Endothelial cell of umbilical vein (primary cell): Measurements from ENCODE around the gene DSG3. TPM values are rescaled to one million over a fixed set of nuclear protein-coding genes. Genes with fewer than 3 reads are reported as not detected.

Experiments used
- BruUV-seq: library from RNA; stranded (reverse); fragments of 400-500 nt; replicated peaks from 2 replicates; lab custom pipeline; 2021; lab: Mats Ljungman, UMichigan
- CTCF ChIA-PET: fragments of 300-600, 350-600 bp; sonication (Branson Sonifier 250); formaldehyde crosslinking; loops from one replicate; lab custom pipeline; 2021; ENCODE audit warnings: antibody characterized with exemption, inconsistent platforms; lab: Charles Lee
- POLR2A ChIA-PET: fragments of 300-600, 350-600 bp; sonication (Branson Sonifier 250); formaldehyde crosslinking; loops from one replicate; lab custom pipeline; 2021; ENCODE audit warnings: antibody characterized with exemption, inconsistent platforms; lab: Charles Lee
- DNase-seq: peaks from one replicate; pipeline ENCODE4 v3.0.0-alpha.2; 2011; ENCODE audit warnings: low read depth, low spot score
- FAIRE-seq: peaks from 2 replicates; lab custom pipeline; 2011; peaks lifted over from hg19 to GRCh38; lab: Jason Lieb, UNC
- H2AFZ ChIP-seq: 2 replicates; pipeline ENCODE4 v1.6.0; 2012; ENCODE audit warnings: low read depth, low read length, control low read depth, inconsistent platforms
- H3K27ac ChIP-seq: 2 replicates; pipeline ENCODE4 v1.5.1; 2011; ENCODE audit warnings: low read depth, mild to moderate bottlenecking, control low read depth, low read length, moderate library complexity; ENCODE audit not compliant: insufficient read depth
- H3K27me3 ChIP-seq, 2 experiments: 2 replicates each; pipeline versions ENCODE4 v1.6.0 to v1.6.1; 2011; ENCODE audit warnings: low read length in 2 of 2, mixed read lengths in 1 of 2; ENCODE audit not compliant: control insufficient read depth in 2 of 2, insufficient read depth in 2 of 2
- H3K36me3 ChIP-seq, 2 experiments: 2 replicates in 1 of 2; 3 replicates in 1 of 2; pipeline ENCODE4 v1.5.1; 2011; ENCODE audit warnings: low read length in 2 of 2, mild to moderate bottlenecking in 1 of 2, moderate library complexity in 1 of 2; ENCODE audit not compliant: control insufficient read depth in 2 of 2, insufficient read depth in 2 of 2; ENCODE audit errors: extremely low read depth in 1 of 2
- H3K4me1 ChIP-seq: 3 replicates; pipeline ENCODE4 v1.5.1; 2011; ENCODE audit warnings: mild to moderate bottlenecking, low read length; ENCODE audit not compliant: control insufficient read depth, insufficient read depth; ENCODE audit errors: extremely low read depth
- H3K4me2 ChIP-seq: 2 replicates; pipeline ENCODE4 v1.6.1; 2011; ENCODE audit warnings: low read length, control low read depth, mixed read lengths; ENCODE audit not compliant: insufficient read depth
- H3K4me3 ChIP-seq, 3 experiments: fragments of 200-600 bp in 1 of 3; sonication (generic), shearing (Covaris generic) in 1 of 3; replicated peaks in 1 of 3; 2 replicates each; pipeline ENCODE4 v1.5.1; 2011 to 2016; ENCODE audit warnings: control low read depth in 3 of 3, low read length in 3 of 3, mild to moderate bottlenecking in 2 of 3, inconsistent platforms in 1 of 3, low read depth in 1 of 3, moderate library complexity in 1 of 3; ENCODE audit not compliant: insufficient read depth in 1 of 3
- H3K79me2 ChIP-seq: 2 replicates; pipeline ENCODE4 v1.6.0; 2012; ENCODE audit warnings: low read length, inconsistent platforms; ENCODE audit not compliant: control insufficient read depth, insufficient read depth
- H3K9ac ChIP-seq: replicated peaks from 2 replicates; pipeline ENCODE3; 2011; ENCODE audit warnings: low read length, control low read depth; ENCODE audit not compliant: insufficient read depth; ENCODE audit errors: extremely low read depth
- H3K9me1 ChIP-seq: replicated peaks from 3 replicates; pipeline ENCODE4 v1.6.0; 2011; ENCODE audit warnings: mild to moderate bottlenecking, low read length; ENCODE audit not compliant: control insufficient read depth, insufficient read depth; ENCODE audit errors: extremely low read depth
- H3K9me3 ChIP-seq: replicated peaks from 2 replicates; pipeline ENCODE4 v1.5.1; 2012; ENCODE audit warnings: low read length, inconsistent platforms; ENCODE audit not compliant: control insufficient read depth, insufficient read depth
- H4K20me1 ChIP-seq: replicated peaks from 2 replicates; pipeline ENCODE3; 2011; ENCODE audit warnings: mild to moderate bottlenecking, low read length; ENCODE audit not compliant: control insufficient read depth, insufficient read depth; ENCODE audit errors: extremely low read depth
- CTCF ChIP-seq, 2 donors: IDR thresholded peaks; 1 replicate in 1 of 2; 2 replicates in 1 of 2; pipeline ENCODE4 v1.5.1; 2011; ENCODE audit warnings: low read length in 2 of 2, mild to moderate bottlenecking in 2 of 2, moderate library complexity in 2 of 2, control low read depth in 1 of 2, inconsistent platforms in 1 of 2, low read depth in 1 of 2; ENCODE audit not compliant: insufficient read depth in 1 of 2; ENCODE audit errors: extremely low read depth in 1 of 2
- EZH2 ChIP-seq: IDR thresholded peaks from 2 replicates; pipeline ENCODE4 v1.6.1; 2012; ENCODE audit warnings: borderline replicate concordance, low read depth, mild to moderate bottlenecking, moderate library complexity, low read length, inconsistent platforms; ENCODE audit not compliant: severe bottlenecking
- GATA2 ChIP-seq: IDR thresholded peaks from 2 replicates; pipeline ENCODE4 v1.7.0; 2011; ENCODE audit warnings: low read depth, mild to moderate bottlenecking, moderate library complexity, mixed read lengths, low read length; ENCODE audit not compliant: insufficient read length, insufficient read depth
- JUN ChIP-seq: IDR thresholded peaks from 2 replicates; pipeline ENCODE4 v1.6.1; 2011; ENCODE audit warnings: borderline replicate concordance, low read depth; ENCODE audit not compliant: insufficient read length, insufficient read depth
- MYC ChIP-seq: IDR thresholded peaks from one replicate; pipeline ENCODE4 v1.6.1; 2011; ENCODE audit warnings: mild to moderate bottlenecking, low read depth, low read length
- POLR2A ChIP-seq: IDR thresholded peaks from 2 replicates; pipeline ENCODE4 v1.6.1; 2012; ENCODE audit warnings: low read depth, mild to moderate bottlenecking, control low read depth, low read length
- dilution Hi-C: fragments of 300-500 bp; cut with MboI; formaldehyde crosslinking; loops from one replicate; pipeline ENCODE4 v1.15.0; 2019; ENCODE audit warnings: low sequenced_read_pairs; ENCODE audit not compliant: extremely low pct_ligation_motif_present
- intact Hi-C: fragments of 100-400 bp; cut with micrococcal nuclease; formaldehyde crosslinking; loops from one replicate; pipeline ENCODE4 v1.10.0; 2022
- polyA plus RNA-seq, 4 experiments: library from polyadenylated mRNA; depleted of rRNA in 3 of 4; stranded (reverse) in 3 of 4; unstranded in 1 of 4; fragments of >200 nt; gene quantifications; 2 replicates each; pipeline versions ENCODE4 v1.2.1 to v1.2.3, GENCODE V29; 2011 to 2012; ENCODE audit warnings: missing spikeins in 1 of 4
- total RNA-seq: library from RNA; stranded (reverse); gene quantifications from 2 replicates; pipeline ENCODE4 v1.2.3, GENCODE V29; 2021

The DSG3 gene
- total and polyA plus RNA-seq, 2 donors (not counting 3 experiments of a cell fraction or from before 2014, with no cell fraction given), result 0.07 TPM; not detected in 1

GRCh38 chr18:31497404-31497835 lies 49.9 kb downstream of the DSG3 start:
- dilution Hi-C loops (no loop called here), intact Hi-C loops (no loop called here)
- H3K27ac ChIP-seq, result no peak overlapping the region
- H3K9me1 ChIP-seq, result no peaks in the 10 kb centered on the region
- H3K4me2 ChIP-seq, result no peak overlapping the region
- no TSS peak for BruUV-seq
- no peak overlapping the region for H3K4me3 ChIP-seq
- H2AFZ ChIP-seq, result no peak overlapping the region
- no peaks in the 10 kb centered on the region for H4K20me1 ChIP-seq
- no peaks in the 10 kb centered on the region for H3K9me3 ChIP-seq
- H3K27me3 ChIP-seq, result peaks cover 17 to 31% of the 10 kb centered on the region in 2 experiments
- H3K9ac ChIP-seq, result no peak overlapping the region
- no peak for FAIRE-seq
- H3K36me3 ChIP-seq, result no peaks in the 10 kb centered on the region
- DNase-seq, result no peak
- no peaks in the 10 kb centered on the region for H3K79me2 ChIP-seq
- CTCF ChIA-PET, result no interaction called here
- H3K4me1 ChIP-seq, result no peaks in the 10 kb centered on the region
- no peak for TF ChIP-seq GATA2
- TF ChIP-seq EZH2, result no peak
- POLR2A ChIA-PET, result no interaction called here

- H3K9me3 ChIP-seq, result no peaks in the 10 kb centered on the region
- dilution Hi-C loops, result no loop called here
- H3K36me3 ChIP-seq, result no peaks in the 10 kb centered on the region
- CTCF ChIA-PET, result no interaction called here
- intact Hi-C loops, result no loop called here
- peak within 1 kb of the TSS; percentile 63 for H2AFZ ChIP-seq
- H3K4me2 ChIP-seq, result peak within 1 kb of the TSS; percentile 30
- no peaks in the 10 kb centered on the region for H3K9me1 ChIP-seq
- no peaks in the 10 kb centered on the region for H3K79me2 ChIP-seq
- no TSS peak for BruUV-seq
- no peaks in the 10 kb centered on the region for H3K4me1 ChIP-seq
- H3K9ac ChIP-seq, result no peak within 1 kb of the TSS
- H3K27me3 ChIP-seq, result peaks cover 17 to 31% of the 10 kb centered on the region in 2 experiments
- H4K20me1 ChIP-seq, result no peaks in the 10 kb centered on the region
- DNase-seq, result no peak
- TF ChIP-seq GATA2 (no peak), MYC (no peak), CTCF (IDR thresholded peaks at IDR 0.05; ENCODE audit: extremely low read depth in 1 of 2, insufficient read depth in 1 of 2, low read depth in 1 of 2, low read length in 2 of 2) (no peak), JUN (no peak), EZH2 (peak; percentile 83), POLR2A (no peak)
- POLR2A ChIA-PET, result no interaction called here
- FAIRE-seq, result no peak
- peak within 1 kb of the TSS in 1 of 3 experiments; percentile 12 for H3K4me3 ChIP-seq
- H3K27ac ChIP-seq, result no peak within 1 kb of the TSS
Observed at GRCh38 chr18:31497836-31498573, 50.5 kb downstream of the DSG3 start, which contains the start of gene DSG2. Gene DSG2, plus strand, starts transcription at chr18:31498177. Its CDS starts 75 bp downstream, at chr18:31498252.
